Embryonic facial prominence (tissue), 1 donor: ENCODE data around the gene CRTC3.
"Not testable (repeated sequence)": the region's sequence is repeated elsewhere in the genome, so short reads cannot be mapped to it uniquely, and the experiment has no call there.

ENCODE experiments used
- DNase-seq: peaks from one replicate; pipeline ENCODE4 v3.0.0-alpha.2; 2016; ENCODE audit errors: extremely low spot score

CRTC3 gene

GRCh38 chr15:90523373-90523772, 6.3 kb upstream of the CRTC3 start:
- no peak for DNase-seq

GRCh38 chr15:90524018-90524803, 5.5 kb upstream of the CRTC3 start:
- DNase-seq, result not testable (repeated sequence)

GRCh38 chr15:90529011-90529370, 732 bp upstream of the CRTC3 start:
- DNase-seq, result no peak

GRCh38 chr15:90530250-90531051, 728 bp downstream of the CRTC3 start:
- DNase-seq, result no peak

GRCh38 chr15:90531147-90531546, 1.4 kb downstream of the CRTC3 start:
- no peak for DNase-seq

GRCh38 chr15:90535254-90535653, 5.5 kb downstream of the CRTC3 start:
- no peak for DNase-seq

- DNase-seq, result no peak
Measured at GRCh38 chr15:90539789-90540188, 10.1 kb downstream of the CRTC3 start.

GRCh38 chr15:90540768-90541167, 11.0 kb downstream of the CRTC3 start:
- no peak for DNase-seq

- DNase-seq, result no peak
Measured at GRCh38 chr15:90545095-90545494, 15.4 kb downstream of the CRTC3 start.

- DNase-seq, result no peak
Measured at GRCh38 chr15:90547540-90547939, 17.8 kb downstream of the CRTC3 start.

GRCh38 chr15:90550919-90551318, 21.2 kb downstream of the CRTC3 start:
- DNase-seq, result no peak

- DNase-seq, result no peak
Measured at GRCh38 chr15:90552162-90552928, 22.6 kb downstream of the CRTC3 start.

GRCh38 chr15:90552929-90553211, 23.1 kb downstream of the CRTC3 start:
- DNase-seq, result no peak

- peak; percentile 73 for DNase-seq
Measured at GRCh38 chr15:90553248-90553745, 23.6 kb downstream of the CRTC3 start.

GRCh38 chr15:90557186-90558084, 27.7 kb downstream of the CRTC3 start:
- DNase-seq, result no peak

- no peak for DNase-seq
Measured at GRCh38 chr15:90558171-90558573, 28.4 kb downstream of the CRTC3 start.

- no peak for DNase-seq
Measured at GRCh38 chr15:90559119-90559518, 29.4 kb downstream of the CRTC3 start.

- no peak for DNase-seq
Measured at GRCh38 chr15:90560229-90560776, 30.6 kb downstream of the CRTC3 start.

GRCh38 chr15:90561344-90562244, 31.9 kb downstream of the CRTC3 start:
- DNase-seq, result no peak

- DNase-seq, result no peak
Measured at GRCh38 chr15:90562669-90563068, 32.9 kb downstream of the CRTC3 start.
